ENCODE data around the gene FAM219B. TPM values are rescaled to one million over a fixed set of nuclear protein-coding genes. Genes with fewer than 3 reads are reported as not detected.

The FAM219B gene
- total RNA-seq: 75.3 TPM

GRCh38 chr15:74906450-74907162 lies at the start of gene FAM219B:
Gene FAM219B, minus strand, starts transcription at chr15:74906851. Its CDS starts 51 bp downstream, at chr15:74906800.

GRCh38 chr15:74937590-74938371 lies 31.1 kb upstream of the FAM219B start, which contains the start of gene COX5A:
Gene COX5A, minus strand, starts transcription at chr15:74938073. Its CDS starts 59 bp downstream, at chr15:74938014.

GRCh38 chr15:74889883-74890664 lies 16.6 kb downstream of the FAM219B start, which contains the start of gene MPI:
Gene MPI, plus strand, starts transcription at chr15:74890042. Its CDS starts 32 bp downstream, at chr15:74890074.

GRCh38 chr15:74873036-74873755 lies 33.5 kb downstream of the FAM219B start, which contains the start of gene SCAMP2:
Gene SCAMP2, minus strand, starts transcription at chr15:74873365. Its CDS starts 110 bp downstream, at chr15:74873255.

Other genes with a start within 250 kb of the FAM219B start
- 27.1 TPM for gene EDC3, start 210.8 kb downstream of the FAM219B start, total RNA-seq
- gene CYP1A1, start 181.3 kb downstream of the FAM219B start, total RNA-seq: 0.55 TPM
- gene CYP1A2, start 158.0 kb downstream of the FAM219B start, total RNA-seq: not detected
- gene CSK, start 124.8 kb downstream of the FAM219B start, total RNA-seq: 39.9 TPM
- 3.0 TPM for gene LMAN1L, start 94.0 kb downstream of the FAM219B start, total RNA-seq
- 42.8 TPM for gene CPLX3, start 80.2 kb downstream of the FAM219B start, total RNA-seq
- 72.3 TPM for gene ULK3, start 63.7 kb downstream of the FAM219B start, total RNA-seq
- gene SCAMP2, start 33.5 kb downstream of the FAM219B start, total RNA-seq: 30.4 TPM
- gene MPI, start 16.8 kb downstream of the FAM219B start, total RNA-seq: 106 TPM
- gene COX5A, start 31.2 kb upstream of the FAM219B start, total RNA-seq: 56.7 TPM
- gene RPP25, start 49.9 kb upstream of the FAM219B start, total RNA-seq: 4.2 TPM
- gene SCAMP5, start 88.7 kb upstream of the FAM219B start, total RNA-seq: 34.9 TPM
- gene PPCDC, start 116.7 kb upstream of the FAM219B start, total RNA-seq: 23.6 TPM

All from camera-type eye (tissue), 1 donor.